Epithelial cell of esophagus (primary cell): ENCODE measurements around the gene TAGLN.

Experiments used
- DNase-seq: peaks from one replicate; pipeline ENCODE4 v3.0.0; 2010; ENCODE audit warnings: low read depth
- H3K4me3 ChIP-seq: 2 replicates; pipeline ENCODE4 v1.5.1; 2011; ENCODE audit warnings: mild to moderate bottlenecking, low read length, control low read depth
- CTCF ChIP-seq: IDR thresholded peaks from 2 replicates; pipeline ENCODE4 v1.5.1; 2011; ENCODE audit warnings: low read depth, mild to moderate bottlenecking, low read length, control low read depth, inconsistent platforms; ENCODE audit not compliant: insufficient read depth; ENCODE audit errors: missing control alignments

Gene TAGLN

GRCh38 chr11:117199053-117199915 is at the start of gene TAGLN:
TAGLN (plus strand) TSS chr11:117199370; CDS start chr11:117203014, 3,644 bp downstream.
- no peak for TF ChIP-seq CTCF
- peak; percentile 87 for DNase-seq
- H3K4me3 ChIP-seq, result no peak within 1 kb of the TSS

- H3K4me3 ChIP-seq, result no peak overlapping the region
- no peak for DNase-seq
- no peak for TF ChIP-seq CTCF
These were observed 47.1 kb upstream of the TAGLN start for GRCh38 chr11:117152066-117152465.

GRCh38 chr11:117154468-117154867 is 44.7 kb upstream of the TAGLN start:
- DNase-seq, result no peak
- no peak overlapping the region for H3K4me3 ChIP-seq
- TF ChIP-seq CTCF, result no peak

- DNase-seq, result no peak
- no peak overlapping the region for H3K4me3 ChIP-seq
- TF ChIP-seq CTCF, result no peak
These were observed 41.7 kb upstream of the TAGLN start for GRCh38 chr11:117157507-117157906.

- TF ChIP-seq CTCF, result no peak
- DNase-seq, result no peak
- no peak overlapping the region for H3K4me3 ChIP-seq
These were observed 39.3 kb upstream of the TAGLN start for GRCh38 chr11:117159892-117160291.

- no peak overlapping the region for H3K4me3 ChIP-seq
- no peak for DNase-seq
- no peak for TF ChIP-seq CTCF
These were observed 38.3 kb upstream of the TAGLN start for GRCh38 chr11:117160826-117161225.

GRCh38 chr11:117166491-117166890 is 32.7 kb upstream of the TAGLN start:
- no peak overlapping the region for H3K4me3 ChIP-seq
- TF ChIP-seq CTCF, result no peak
- no peak for DNase-seq
